Activated T-cell treated with anti-CD3 and anti-CD28 coated beads for 1 hour (primary cell): ENCODE results near the gene GPR155.

Experiments
- DNase-seq: peaks from one replicate; pipeline ENCODE4 v3.0.0-alpha.2; 2020; ENCODE audit warnings: low read depth

The GPR155 gene

DNA sequence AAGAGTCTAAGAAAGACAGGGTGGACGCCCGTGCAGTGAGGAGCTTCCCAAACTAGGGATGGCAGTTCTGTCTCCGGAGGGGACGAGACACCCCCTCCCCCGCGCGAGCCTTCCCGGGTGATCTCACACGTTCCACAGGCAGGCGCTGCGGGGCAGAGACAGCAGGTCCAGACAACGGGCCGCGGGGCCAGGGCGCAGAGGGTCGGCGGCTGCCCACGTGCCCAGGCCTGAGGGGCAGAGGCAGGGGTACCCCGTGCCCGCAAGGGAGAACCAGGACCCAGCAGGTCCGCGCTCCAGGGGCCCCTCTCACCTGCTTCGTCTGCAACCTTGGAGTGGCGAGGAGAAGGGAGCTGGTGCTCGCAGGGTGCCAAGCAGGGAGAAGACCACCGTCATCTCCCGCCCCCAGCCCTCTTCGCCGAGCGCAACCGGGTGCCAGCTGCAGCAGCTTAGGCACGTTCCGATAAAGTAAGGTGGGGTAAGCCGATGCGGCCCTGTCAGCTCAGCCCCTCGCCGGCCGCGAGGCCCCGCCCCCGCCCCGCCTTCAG, at the start of gene GPR155:
Gene GPR155, minus strand, starts transcription at position 467 of the 545 bp plus-strand sequence. CDS start 5,073 bp downstream, outside the sequence.
- no peak for DNase-seq

DNA sequence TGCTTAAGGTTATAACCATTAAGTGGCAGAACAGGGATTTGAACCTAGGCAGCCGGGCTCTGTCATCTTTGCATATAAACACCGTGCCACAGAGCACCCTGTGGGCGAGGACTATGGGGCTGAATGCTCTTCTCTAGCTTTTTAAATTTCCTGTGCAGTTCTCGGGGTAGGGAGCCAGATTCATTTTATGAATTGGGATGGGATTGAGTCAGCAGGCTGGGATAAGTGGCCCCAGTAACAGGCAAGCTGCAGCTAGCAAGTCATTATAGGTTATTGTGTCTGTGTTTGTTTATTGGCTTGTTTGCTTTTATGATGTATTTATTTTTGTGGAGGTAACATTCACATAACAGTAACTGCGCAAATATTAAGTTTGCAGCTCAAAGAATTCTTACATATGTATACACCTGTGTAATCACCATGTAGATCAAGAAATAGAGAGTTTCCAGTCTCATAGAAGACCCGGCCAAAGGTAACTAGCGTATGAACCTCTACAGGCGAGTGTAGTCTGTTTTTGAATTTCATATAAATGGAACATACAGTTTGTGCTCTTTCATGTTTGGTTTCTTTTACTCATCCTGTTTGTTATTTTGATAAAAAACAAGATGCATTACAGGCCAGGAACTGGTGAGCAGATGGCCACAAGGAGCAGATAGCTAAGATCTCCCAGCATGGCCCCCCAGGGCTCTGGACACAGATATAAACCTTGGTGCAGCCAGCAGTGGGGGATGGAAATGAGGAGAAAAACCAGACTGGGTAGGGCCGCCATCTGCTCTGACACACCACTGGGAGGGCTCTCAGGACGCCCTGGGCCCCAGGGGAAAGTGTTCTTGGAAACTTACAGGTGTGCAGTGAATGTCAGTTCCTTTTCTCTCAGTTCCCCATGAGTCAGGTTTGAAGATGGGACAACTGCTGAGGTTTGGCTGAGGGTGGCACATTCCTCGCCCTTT, 49.2 kb upstream of the GPR155 start:
- DNase-seq: no peak

GRCh38 chr2:174535083-174535482, 48.3 kb upstream of the GPR155 start:
- no peak for DNase-seq

DNA sequence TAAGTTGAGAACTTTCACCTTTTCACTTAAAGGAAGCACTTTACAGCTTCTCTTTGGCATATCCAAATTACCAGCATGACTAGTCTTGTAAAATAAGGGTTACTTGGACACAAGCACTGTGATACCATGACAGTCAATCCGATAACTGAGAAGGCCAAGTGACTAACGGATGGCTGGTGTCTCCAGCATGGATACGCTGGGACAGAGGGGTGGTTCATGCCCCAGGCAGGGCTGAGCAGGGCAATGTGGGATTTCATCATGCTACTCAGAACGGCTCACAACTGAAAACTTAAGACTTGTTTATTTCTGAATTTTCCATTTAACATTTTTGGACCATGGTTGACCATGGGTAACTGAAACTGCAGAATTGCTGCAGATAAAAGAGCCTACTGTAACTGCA, 43.1 kb upstream of the GPR155 start:
- DNase-seq: no peak

GRCh38 chr2:174527959-174528358, 41.1 kb upstream of the GPR155 start:
- no peak for DNase-seq

GRCh38 chr2:174527101-174527721, 40.4 kb upstream of the GPR155 start:
- DNase-seq: no peak

GRCh38 chr2:174524527-174524926, 37.7 kb upstream of the GPR155 start:
- no peak for DNase-seq

- DNase-seq: no peak
These were observed 35.7 kb upstream of the GPR155 start for GRCh38 chr2:174522553-174522952.

DNA sequence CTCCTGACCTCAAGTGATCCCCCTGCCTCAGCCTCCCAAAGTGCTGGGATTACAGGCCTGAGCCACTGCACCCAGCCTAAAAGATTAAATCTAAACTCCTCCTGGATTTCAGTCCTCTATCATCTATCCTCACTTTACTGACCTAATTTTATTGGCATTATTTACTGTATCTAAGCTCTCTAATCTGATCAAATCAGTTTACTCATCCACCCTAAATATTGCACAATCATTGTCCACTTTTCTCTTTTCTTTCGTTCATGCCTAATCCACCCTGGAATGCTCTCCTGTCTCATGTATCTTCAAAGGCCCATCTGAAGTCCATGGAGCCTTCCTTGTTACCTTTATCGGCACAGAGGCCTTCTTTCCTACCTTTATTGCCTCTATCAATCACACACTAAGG, 31.6 kb upstream of the GPR155 start:
- no peak for DNase-seq

GRCh38 chr2:174516501-174517378, 29.9 kb upstream of the GPR155 start:
- no peak for DNase-seq

DNA sequence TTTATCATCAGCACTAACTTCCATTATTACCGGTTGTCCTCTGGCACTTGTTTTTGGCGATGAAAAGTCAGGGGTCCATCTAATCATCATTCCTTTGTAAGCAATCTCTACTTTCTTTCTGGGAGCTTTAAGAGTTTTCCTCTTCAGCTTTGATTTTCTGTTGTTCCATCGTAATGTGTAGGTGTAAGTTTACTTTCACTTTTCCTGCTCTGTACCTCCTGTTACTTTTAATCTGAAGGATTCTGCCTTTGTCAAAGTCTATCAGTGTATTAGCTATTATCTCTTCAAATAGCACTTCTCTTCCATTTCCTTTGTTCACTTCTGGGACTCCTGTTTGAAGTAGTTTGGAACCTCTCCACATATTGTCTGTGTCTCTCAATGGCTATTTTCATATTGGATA, 25.5 kb upstream of the GPR155 start:
- no peak for DNase-seq

GRCh38 chr2:174511580-174512260, 24.9 kb upstream of the GPR155 start:
- DNase-seq: no peak

- no peak for DNase-seq
These were observed 23.9 kb upstream of the GPR155 start for GRCh38 chr2:174510583-174511189.

DNA sequence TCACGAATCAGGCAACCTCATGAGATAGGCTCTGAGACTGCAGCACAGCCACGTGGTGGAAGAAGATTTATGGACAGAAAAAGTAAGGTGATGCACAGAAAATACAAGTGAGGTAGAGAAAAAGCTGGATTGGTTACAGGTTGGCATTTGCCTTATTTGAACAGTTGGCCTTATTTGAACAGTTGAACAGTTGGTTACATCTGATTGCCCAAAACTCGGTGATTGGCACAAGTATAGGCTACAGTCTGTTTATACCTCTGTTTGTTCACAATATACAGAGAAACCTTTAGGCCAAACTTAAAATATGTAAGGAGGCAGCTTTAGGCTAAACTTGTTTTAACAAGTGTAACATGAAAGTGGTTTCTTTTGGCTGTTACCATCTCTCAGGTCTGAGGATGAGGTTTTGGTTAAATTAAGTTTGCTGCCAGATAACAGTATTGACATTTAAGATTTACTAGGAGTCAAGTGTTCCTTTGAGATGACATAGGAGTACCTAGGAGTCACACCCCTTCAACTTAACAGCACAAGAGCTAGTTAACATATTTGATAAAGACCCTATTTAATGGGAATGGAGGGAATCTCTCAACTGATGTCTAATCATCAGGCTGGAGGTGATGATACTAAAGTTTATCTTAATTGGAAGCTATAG, 16.5 kb upstream of the GPR155 start:
- DNase-seq: no peak

- no peak for DNase-seq
These were observed 12.5 kb upstream of the GPR155 start for GRCh38 chr2:174499371-174499770.

DNA sequence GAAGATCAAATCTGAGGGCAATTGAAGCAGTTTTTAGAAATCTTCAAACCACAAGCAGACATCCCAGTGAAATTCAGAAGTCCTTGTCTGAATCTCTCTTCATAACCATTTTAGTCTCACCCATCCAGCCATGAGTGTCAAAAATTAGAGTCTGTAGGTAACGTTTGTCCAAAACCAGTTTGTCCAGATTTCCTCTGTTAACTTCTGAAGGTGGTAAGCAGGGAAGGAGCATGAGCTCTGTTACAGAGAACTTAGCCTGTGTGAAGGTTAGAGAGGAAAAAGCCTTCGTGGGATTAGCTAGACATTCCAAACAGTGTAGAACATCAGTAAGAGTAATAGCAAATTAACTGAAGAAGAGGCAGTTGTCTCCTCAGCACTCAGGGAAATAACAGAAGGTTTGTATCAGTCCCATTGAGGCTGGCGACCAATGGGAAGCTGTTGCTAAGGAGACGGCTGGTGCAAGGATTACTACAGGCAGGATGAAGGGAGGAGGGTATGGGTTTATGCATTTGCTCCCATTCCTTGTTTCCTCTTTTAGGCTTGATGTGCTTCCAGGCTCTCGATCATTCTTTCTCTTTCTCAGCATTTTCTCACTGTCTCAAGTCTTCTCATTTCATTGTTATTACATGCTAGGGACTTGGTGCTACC, 8.7 kb upstream of the GPR155 start:
- DNase-seq: no peak

DNA sequence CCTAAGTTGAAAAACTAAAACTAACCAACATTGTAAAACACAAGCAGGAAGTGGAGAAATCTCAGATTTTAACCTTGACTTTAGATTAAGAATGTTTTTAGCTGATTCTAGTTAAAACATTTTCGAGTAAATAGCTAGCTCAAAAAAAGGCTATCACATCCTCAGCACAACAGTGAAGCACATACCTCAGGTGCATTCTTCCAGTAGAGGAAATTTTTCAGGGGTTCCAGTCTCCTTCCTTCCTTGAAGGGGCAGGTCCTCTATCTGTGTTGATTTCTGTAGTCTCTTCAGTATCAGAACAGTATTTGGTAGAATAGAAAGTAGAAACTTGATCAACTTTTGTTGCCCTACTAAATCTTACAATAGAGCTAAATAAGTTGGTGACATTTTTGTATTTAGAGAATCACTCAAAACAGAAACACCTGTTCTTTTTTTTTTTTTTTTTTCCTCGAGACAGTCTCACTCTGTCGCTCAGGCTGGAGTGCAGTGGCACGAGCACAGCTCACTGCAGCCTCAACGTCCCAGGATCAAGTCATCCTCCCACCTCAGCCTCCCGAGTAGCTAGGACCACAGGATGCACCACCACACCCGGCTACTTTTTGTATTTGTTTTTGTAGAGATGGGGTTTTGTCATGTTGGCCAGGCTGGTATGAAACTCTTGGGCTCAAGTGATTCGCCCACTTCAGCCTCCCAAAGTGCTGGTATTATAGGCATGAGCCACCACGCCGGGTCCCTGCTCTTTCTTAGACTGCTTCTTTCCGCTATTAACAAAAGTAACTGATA, 6.9 kb upstream of the GPR155 start:
- no peak for DNase-seq

DNA sequence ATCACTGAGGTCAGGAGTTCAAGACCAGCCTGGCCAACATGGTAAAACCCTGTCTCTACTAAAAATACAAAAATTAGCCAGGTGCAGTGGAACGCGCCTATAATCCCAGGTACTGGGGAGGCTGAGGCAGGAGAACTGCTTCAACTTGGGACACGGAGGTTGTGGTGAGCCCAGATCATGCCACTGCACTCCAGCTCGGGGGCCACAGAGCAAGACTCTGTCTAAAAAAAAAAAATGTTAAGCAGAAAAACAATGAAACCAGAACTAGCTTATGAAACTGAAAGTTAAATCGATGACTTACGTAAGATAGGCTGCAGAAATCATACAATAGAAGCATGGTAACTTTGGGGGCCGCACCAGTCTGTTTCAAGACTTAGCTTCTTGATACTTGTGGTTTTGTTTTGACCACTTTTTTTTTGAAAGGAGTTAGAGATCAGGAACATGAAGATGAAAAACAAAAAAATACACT, 6.2 kb upstream of the GPR155 start:
- peak; percentile 22 for DNase-seq

- DNase-seq: no peak
These were observed 5.1 kb upstream of the GPR155 start for GRCh38 chr2:174491947-174492346.
